OCI-LY1 (cell line): Measurements from ENCODE around the gene OR52A5.

Experiments
- H2AFZ ChIP-seq: fragments of 200-600 bp; sonication (generic), shearing (Covaris generic); 2 replicates; pipeline ENCODE4 v1.6.0; 2014; ENCODE audit warnings: antibody characterized with exemption, mild to moderate bottlenecking, low read length
- H3F3A ChIP-seq: fragments of 200-600 bp; sonication (generic), shearing (Covaris generic); 2 replicates; pipeline ENCODE4 v1.6.0; 2014; ENCODE audit warnings: mild to moderate bottlenecking, antibody characterized with exemption, low read length, moderate library complexity; ENCODE audit not compliant: insufficient read depth
- H3K27ac ChIP-seq: fragments of 200-600 bp; sonication (generic); 2 replicates; pipeline ENCODE4 v1.5.1; 2014; ENCODE audit warnings: low read length, mixed run types, mild to moderate bottlenecking, low read depth; ENCODE audit not compliant: poor library complexity, severe bottlenecking
- H3K27me3 ChIP-seq: fragments of 200-600 bp; sonication (generic); 2 replicates; pipeline ENCODE4 v1.6.0; 2014; ENCODE audit warnings: antibody characterized with exemption, mild to moderate bottlenecking, low read length, moderate library complexity; ENCODE audit not compliant: insufficient read depth
- H3K36me3 ChIP-seq: fragments of 200-600 bp; sonication (generic); 2 replicates; pipeline ENCODE4 v1.6.1; 2014; ENCODE audit warnings: mild to moderate bottlenecking, antibody characterized with exemption, low read length, moderate library complexity, mixed read lengths; ENCODE audit not compliant: insufficient read depth
- H3K4me1 ChIP-seq: fragments of 200-600 bp; sonication (generic); 2 replicates; pipeline ENCODE4 v1.5.1; 2014; ENCODE audit warnings: mild to moderate bottlenecking, low read length, moderate library complexity; ENCODE audit not compliant: insufficient read depth, severe bottlenecking
- H3K4me2 ChIP-seq: fragments of 200-600 bp; sonication (generic), shearing (Covaris generic); 2 replicates; pipeline ENCODE4 v1.6.1; 2014; ENCODE audit warnings: low read length
- H3K4me3 ChIP-seq: fragments of 200-600 bp; sonication (generic); 2 replicates; pipeline ENCODE4 v1.5.1; 2014; ENCODE audit warnings: low read length, low read depth, mild to moderate bottlenecking, mixed read lengths; ENCODE audit not compliant: poor library complexity, severe bottlenecking
- H3K79me2 ChIP-seq: fragments of 200-600 bp; shearing (Covaris generic); 2 replicates; pipeline ENCODE4 v1.6.1; 2016; ENCODE audit warnings: mixed run types, low read length, mixed read lengths; ENCODE audit not compliant: insufficient read depth
- H3K9ac ChIP-seq: fragments of 200-600 bp; sonication (generic), shearing (Covaris generic); 2 replicates; pipeline ENCODE4 v1.6.1; 2014; ENCODE audit warnings: mild to moderate bottlenecking, low read length, mixed read lengths
- H3K9me2 ChIP-seq: fragments of 200-600 bp; sonication (generic), shearing (Covaris generic); 2 replicates; pipeline ENCODE4 v1.6.1; 2014; ENCODE audit warnings: low read depth, mild to moderate bottlenecking, low read length, mixed read lengths
- H3K9me3 ChIP-seq: fragments of 200-600 bp; shearing (Covaris generic); 2 replicates; pipeline ENCODE4 v1.6.1; 2014; ENCODE audit warnings: low read length, mixed read lengths
- H4K20me1 ChIP-seq: fragments of 200-600 bp; sonication (generic), shearing (Covaris generic); 2 replicates; pipeline ENCODE4 v1.6.0; 2016; ENCODE audit warnings: mild to moderate bottlenecking, low read length; ENCODE audit not compliant: insufficient read depth
- CTCF ChIP-seq: fragments of 200-600 bp; sonication (generic), shearing (Covaris generic); IDR thresholded peaks from 2 replicates; pipeline ENCODE4 v1.5.1; 2017; ENCODE audit warnings: mild to moderate bottlenecking, antibody characterized with exemption, low read length, moderate library complexity, mixed read lengths
- EZH2 ChIP-seq: fragments of 200-600 bp; sonication (generic), shearing (Covaris generic); IDR thresholded peaks from 2 replicates; pipeline ENCODE4 v1.8.0; 2017; ENCODE audit warnings: borderline replicate concordance, mixed run types, mild to moderate bottlenecking, antibody characterized with exemption, low read length, moderate library complexity, mixed read lengths

OR52A5 gene

GRCh38 chr11:5081405-5081804, 56.8 kb downstream of the OR52A5 start:
- TF ChIP-seq EZH2: no peak
- TF ChIP-seq CTCF: no peak
- no peak overlapping the region for H3K4me2 ChIP-seq

More at GRCh38 chr11:5081405-5081804, 56.8 kb downstream of the OR52A5 start:
- Histone ChIP-seq H3K79me2 (no peaks in the 10 kb centered on the region), H2AFZ (no peak overlapping the region), H3K27ac (no peak overlapping the region), H3K4me3 (no peak overlapping the region), H3K27me3 (no peaks in the 10 kb centered on the region), H3K36me3 (no peaks in the 10 kb centered on the region), H3F3A (no peaks in the 10 kb centered on the region), H3K9me3 (no peaks in the 10 kb centered on the region), H4K20me1 (no peaks in the 10 kb centered on the region), H3K9me2 (no peaks in the 10 kb centered on the region), H3K9ac (no peak overlapping the region), H3K4me1 (no peaks in the 10 kb centered on the region)
